ENCODE results near the gene CSNK2A3. TPM values are rescaled to one million over a fixed set of nuclear protein-coding genes. Genes with fewer than 3 reads are reported as not detected.

Gene CSNK2A3
- total and polyA plus RNA-seq, 3 donors from 2014 or later = 1.5 to 4.0 (median 3.9) TPM

DNA sequence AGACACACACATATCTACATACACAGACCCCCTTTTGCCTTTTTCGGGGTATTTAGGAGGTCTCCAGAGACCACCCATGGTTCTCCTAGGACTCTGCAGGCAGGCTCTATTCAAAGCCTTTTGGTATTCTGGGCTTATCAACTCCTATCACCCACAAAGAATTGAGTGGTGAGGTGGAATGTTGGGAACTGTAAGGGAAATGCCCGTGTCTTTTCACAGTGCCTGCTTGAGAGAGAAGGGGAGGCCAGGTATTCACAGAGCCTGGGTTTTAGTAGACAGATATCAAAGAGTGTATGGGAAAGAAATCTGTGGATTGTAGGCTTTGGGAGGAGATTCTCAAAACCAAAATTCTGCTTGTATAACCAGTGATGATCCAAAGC lies 44.0 kb upstream of the CSNK2A3 start:
- Histone ChIP-seq H3K36me3 (ENCODE audit: low read depth, missing control alignments) (no peaks in the 10 kb centered on the region), H3K4me3 (no peak overlapping the region), H3K4me1 (no peaks in the 10 kb centered on the region), H3K9me3 (no peaks in the 10 kb centered on the region), H3K27me3 (no peaks in the 10 kb centered on the region), H3K27ac (no peak overlapping the region)
- no peak for TF ChIP-seq POLR2A (IDR thresholded peaks at IDR 0.05)
- TF ChIP-seq, protein P1, sequence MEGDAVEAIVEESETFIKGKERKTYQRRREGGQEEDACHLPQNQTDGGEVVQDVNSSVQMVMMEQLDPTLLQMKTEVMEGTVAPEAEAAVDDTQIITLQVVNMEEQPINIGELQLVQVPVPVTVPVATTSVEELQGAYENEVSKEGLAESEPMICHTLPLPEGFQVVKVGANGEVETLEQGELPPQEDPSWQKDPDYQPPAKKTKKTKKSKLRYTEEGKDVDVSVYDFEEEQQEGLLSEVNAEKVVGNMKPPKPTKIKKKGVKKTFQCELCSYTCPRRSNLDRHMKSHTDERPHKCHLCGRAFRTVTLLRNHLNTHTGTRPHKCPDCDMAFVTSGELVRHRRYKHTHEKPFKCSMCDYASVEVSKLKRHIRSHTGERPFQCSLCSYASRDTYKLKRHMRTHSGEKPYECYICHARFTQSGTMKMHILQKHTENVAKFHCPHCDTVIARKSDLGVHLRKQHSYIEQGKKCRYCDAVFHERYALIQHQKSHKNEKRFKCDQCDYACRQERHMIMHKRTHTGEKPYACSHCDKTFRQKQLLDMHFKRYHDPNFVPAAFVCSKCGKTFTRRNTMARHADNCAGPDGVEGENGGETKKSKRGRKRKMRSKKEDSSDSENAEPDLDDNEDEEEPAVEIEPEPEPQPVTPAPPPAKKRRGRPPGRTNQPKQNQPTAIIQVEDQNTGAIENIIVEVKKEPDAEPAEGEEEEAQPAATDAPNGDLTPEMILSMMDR (IDR thresholded peaks at IDR 0.05) = no peak
- DNase-seq = no peak
- intact Hi-C loops (cut with DNase I; ENCODE audit: low total_unique reads) = no loop called here
- 76 to 87% methylated on average over 2 of the region's 2 CpGs for WGBS, 2 donors

DNA sequence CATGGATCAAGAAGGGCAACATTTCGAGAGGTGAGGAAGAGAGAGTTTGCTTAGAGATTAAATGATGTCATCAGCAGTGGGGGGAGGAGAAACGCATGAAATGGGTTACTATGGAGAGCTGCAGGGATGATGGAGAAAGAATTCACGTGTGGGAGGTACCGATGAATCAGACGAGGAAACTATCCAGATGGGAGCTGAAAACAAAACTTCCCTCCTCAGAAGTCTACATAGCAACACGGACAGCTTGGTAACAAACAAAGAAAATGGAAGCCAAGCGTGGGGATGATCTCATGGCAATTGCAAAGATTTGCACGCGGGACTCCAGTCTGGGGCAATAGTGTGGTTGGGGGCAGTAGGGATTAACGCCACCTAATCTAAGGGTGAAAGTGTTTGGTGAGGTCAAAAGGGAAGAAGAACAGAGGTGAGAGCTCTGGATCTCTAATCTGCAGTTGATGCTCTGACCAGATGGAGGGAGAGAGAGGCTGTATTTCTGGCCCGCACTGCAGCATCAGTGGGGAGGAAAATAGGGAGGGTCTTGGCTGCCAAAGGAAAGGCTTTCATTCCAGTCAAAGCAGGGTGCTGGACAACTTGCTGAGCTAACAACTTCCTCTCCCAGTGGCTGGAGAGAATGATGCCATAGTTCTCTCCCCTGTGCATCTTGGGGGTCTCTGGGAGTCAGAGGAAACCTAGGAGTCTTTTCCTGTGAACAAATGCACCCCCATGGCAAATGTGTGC lies 43.4 kb upstream of the CSNK2A3 start:
- no peaks in the 10 kb centered on the region for H3K36me3 ChIP-seq (ENCODE audit: low read depth, missing control alignments)
- no peak overlapping the region for H3K4me3 ChIP-seq
- DNase-seq = no peak
- WGBS, 2 donors = 61 to 72% methylated on average over 11 of the region's 11 CpGs
- no peaks in the 10 kb centered on the region for H3K4me1 ChIP-seq
- H3K9me3 ChIP-seq = no peaks in the 10 kb centered on the region
- intact Hi-C loops (cut with DNase I; ENCODE audit: low total_unique reads) = no loop called here
- no peak overlapping the region for H3K27ac ChIP-seq
- H3K27me3 ChIP-seq = no peaks in the 10 kb centered on the region
- no peak for TF ChIP-seq POLR2A (IDR thresholded peaks at IDR 0.05)
- TF ChIP-seq, protein P1 (IDR thresholded peaks at IDR 0.05) = no peak

DNA sequence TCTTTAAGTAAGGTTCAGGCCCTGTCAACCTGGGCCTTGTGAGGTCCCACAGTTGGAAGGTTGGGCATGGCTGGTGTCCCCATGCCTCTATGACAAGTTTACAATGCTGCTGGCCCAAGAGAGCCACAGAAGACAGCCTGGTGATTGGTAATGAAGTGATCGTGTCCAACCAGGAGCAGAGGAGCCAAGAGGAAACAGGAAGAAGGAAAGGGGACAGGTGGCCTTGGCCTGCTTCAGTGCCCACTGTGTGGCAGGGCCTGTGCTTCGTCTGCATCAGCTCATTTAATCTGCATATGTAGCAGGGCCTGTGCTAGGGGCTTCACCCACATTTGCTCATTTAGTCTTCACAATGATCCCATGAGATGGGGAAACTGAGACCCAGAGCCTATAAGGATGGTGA lies 42.1 kb upstream of the CSNK2A3 start:
- intact Hi-C loops (cut with DNase I; ENCODE audit: low total_unique reads) = no loop called here
- TF ChIP-seq POLR2A (IDR thresholded peaks at IDR 0.05) = no peak
- TF ChIP-seq, protein P1 (IDR thresholded peaks at IDR 0.05) = no peak
- DNase-seq = no peak
- Histone ChIP-seq H3K27ac (no peak overlapping the region), H3K27me3 (no peaks in the 10 kb centered on the region), H3K4me3 (no peak overlapping the region), H3K4me1 (no peaks in the 10 kb centered on the region), H3K9me3 (no peaks in the 10 kb centered on the region), H3K36me3 (ENCODE audit: low read depth, missing control alignments) (no peaks in the 10 kb centered on the region)
- WGBS, 2 donors = 90 to 92% methylated on average over 2 of the region's 2 CpGs

DNA sequence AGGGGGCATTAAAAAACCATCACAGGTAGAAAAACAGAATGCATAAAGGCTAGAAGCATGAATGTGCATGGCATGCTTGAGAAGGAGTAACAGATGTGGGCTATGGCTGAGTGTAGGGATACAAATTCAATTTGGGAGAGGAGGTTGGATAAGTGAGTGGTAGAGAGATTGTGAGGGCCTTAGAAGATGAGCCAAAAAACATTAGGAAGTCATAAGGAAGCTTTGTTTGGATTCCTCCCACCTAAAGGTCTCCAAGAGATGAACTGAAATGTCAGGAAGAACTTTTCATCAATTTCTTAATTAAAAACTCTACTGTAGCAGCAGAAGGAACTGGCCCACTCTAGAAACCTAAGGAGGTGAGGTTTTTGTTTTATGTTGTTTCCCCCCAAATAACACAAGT lies 41.2 kb upstream of the CSNK2A3 start:
- DNase-seq = no peak
- no peaks in the 10 kb centered on the region for H3K27me3 ChIP-seq
- H3K27ac ChIP-seq = no peak overlapping the region
- intact Hi-C loops (cut with DNase I; ENCODE audit: low total_unique reads) = no loop called here
- no peak overlapping the region for H3K4me3 ChIP-seq
- TF ChIP-seq, protein P1 (IDR thresholded peaks at IDR 0.05) = no peak
- no peak for TF ChIP-seq POLR2A (IDR thresholded peaks at IDR 0.05)
- H3K4me1 ChIP-seq = peaks cover 4% of the 10 kb centered on the region
- H3K36me3 ChIP-seq (ENCODE audit: low read depth, missing control alignments) = no peaks in the 10 kb centered on the region
- H3K9me3 ChIP-seq = no peaks in the 10 kb centered on the region
